A549 (cell line): ENCODE measurements around the gene PXDN.

Source experiments
- EHF ChIP-seq: fragments of 250-450 bp; sonication (Bioruptor Pico); IDR thresholded peaks from 2 replicates; pipeline ENCODE4 v1.5.0; 2020; ENCODE audit warnings: mild to moderate bottlenecking
- FOSL2 ChIP-seq, 2 experiments: fragments of 450-650 bp in 1 of 2; fragments of >200 bp in 1 of 2; sonication (Bioruptor Twin) in 1 of 2; formaldehyde crosslinking; IDR thresholded peaks; 2 replicates each; pipeline versions ENCODE4 v1.5.0 to v1.6.1; 2016 to 2020; ENCODE audit warnings: mild to moderate bottlenecking in 1 of 2, moderate library complexity in 1 of 2
- MAZ ChIP-seq: fragments of 150-350 bp; IDR thresholded peaks from 2 replicates; pipeline ENCODE4 v1.6.1; 2014; ENCODE audit warnings: antibody characterized with exemption, low read depth, low read length, borderline replicate concordance
- MYC ChIP-seq: IDR thresholded peaks from 2 replicates; pipeline ENCODE4 v1.6.1; 2012; ENCODE audit warnings: mild to moderate bottlenecking, inconsistent platforms, low read length, improper control_type of control experiment, borderline replicate concordance
- NR3C1 ChIP-seq: fragments of >200 bp; sonication (Bioruptor Twin); formaldehyde crosslinking; IDR thresholded peaks from 3 replicates; pipeline ENCODE4 v1.6.1; 2017
- POLR2A ChIP-seq: IDR thresholded peaks from 2 replicates; pipeline ENCODE4 v1.6.1; 2012; ENCODE audit warnings: mild to moderate bottlenecking, low read length
- RARB ChIP-seq: fragments of 250-450 bp; sonication (Bioruptor Pico); IDR thresholded peaks from 2 replicates; pipeline ENCODE4 v1.8.0; 2021; ENCODE audit warnings: mild to moderate bottlenecking, moderate library complexity
- RNF2 ChIP-seq: fragments of 200-600 bp; sonication (generic); IDR thresholded peaks from 2 replicates; pipeline ENCODE4 v1.6.1; 2016; ENCODE audit warnings: low read depth, mild to moderate bottlenecking, antibody characterized with exemption, moderate library complexity, borderline replicate concordance
- ZFP36 ChIP-seq: fragments of 450-650 bp; IDR thresholded peaks from 2 replicates; pipeline ENCODE4 v1.6.1; 2014; ENCODE audit warnings: borderline replicate concordance; ENCODE audit not compliant: partially characterized antibody
- TF ChIP-seq, protein P1 (sequence below): fragments of >200 bp; sonication (Bioruptor Twin); formaldehyde crosslinking; IDR thresholded peaks from 3 replicates; pipeline ENCODE4 v1.5.1; 2016
- TF ChIP-seq, protein P2 (sequence below): IDR thresholded peaks from 2 replicates; pipeline ENCODE4 v1.6.1; 2012; ENCODE audit warnings: low read depth, borderline replicate concordance

DNA sequence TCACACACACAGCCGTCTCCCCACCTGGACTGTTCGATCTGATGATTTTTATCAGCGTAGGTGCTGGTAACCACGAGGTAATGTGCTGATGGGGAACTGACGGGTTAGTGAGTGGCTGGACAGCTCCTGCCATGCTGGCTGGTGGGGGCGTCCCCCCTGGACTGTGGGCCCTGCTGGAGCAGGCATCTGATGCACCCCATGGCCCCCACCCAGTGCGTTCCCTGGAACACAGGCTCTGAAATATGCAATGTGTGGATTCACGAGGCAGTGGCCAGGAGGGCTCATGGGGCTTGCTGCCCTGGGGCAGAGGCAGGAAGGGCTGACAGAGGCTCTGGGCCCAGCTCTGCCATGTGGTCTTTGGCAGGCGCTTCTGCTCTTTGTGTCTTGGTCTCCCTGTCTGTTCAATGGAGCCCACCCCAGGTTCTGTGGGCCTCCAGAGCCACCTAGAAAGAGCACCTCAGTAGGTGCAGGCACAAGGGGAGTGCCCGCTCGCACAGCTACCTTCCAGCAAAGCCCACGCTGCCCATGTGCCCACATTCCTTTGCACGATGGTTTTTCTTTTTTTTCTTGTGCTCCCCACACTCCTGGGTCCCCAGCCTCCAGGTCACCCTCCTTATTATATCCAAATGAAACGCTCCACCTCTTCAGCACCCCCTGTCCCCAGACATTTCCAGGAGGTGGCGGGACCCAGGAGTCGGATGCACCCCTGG lies 10.3 kb upstream of the PXDN start:
- TF ChIP-seq, protein P1, sequence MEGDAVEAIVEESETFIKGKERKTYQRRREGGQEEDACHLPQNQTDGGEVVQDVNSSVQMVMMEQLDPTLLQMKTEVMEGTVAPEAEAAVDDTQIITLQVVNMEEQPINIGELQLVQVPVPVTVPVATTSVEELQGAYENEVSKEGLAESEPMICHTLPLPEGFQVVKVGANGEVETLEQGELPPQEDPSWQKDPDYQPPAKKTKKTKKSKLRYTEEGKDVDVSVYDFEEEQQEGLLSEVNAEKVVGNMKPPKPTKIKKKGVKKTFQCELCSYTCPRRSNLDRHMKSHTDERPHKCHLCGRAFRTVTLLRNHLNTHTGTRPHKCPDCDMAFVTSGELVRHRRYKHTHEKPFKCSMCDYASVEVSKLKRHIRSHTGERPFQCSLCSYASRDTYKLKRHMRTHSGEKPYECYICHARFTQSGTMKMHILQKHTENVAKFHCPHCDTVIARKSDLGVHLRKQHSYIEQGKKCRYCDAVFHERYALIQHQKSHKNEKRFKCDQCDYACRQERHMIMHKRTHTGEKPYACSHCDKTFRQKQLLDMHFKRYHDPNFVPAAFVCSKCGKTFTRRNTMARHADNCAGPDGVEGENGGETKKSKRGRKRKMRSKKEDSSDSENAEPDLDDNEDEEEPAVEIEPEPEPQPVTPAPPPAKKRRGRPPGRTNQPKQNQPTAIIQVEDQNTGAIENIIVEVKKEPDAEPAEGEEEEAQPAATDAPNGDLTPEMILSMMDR, result no peak
- TF ChIP-seq MAZ (no peak), RNF2 (no peak), POLR2A (no peak), RARB (CRISPR knock-in tag) (no peak), NR3C1 (no peak), MYC (no peak), EHF (CRISPR knock-in tag) (no peak), ZFP36 (no peak), FOSL2 (IDR thresholded peaks at IDR 0.05) (no peak), FOSL2 (CRISPR knock-in tag; IDR thresholded peaks at IDR 0.05) (no peak)
- TF ChIP-seq, protein P2, sequence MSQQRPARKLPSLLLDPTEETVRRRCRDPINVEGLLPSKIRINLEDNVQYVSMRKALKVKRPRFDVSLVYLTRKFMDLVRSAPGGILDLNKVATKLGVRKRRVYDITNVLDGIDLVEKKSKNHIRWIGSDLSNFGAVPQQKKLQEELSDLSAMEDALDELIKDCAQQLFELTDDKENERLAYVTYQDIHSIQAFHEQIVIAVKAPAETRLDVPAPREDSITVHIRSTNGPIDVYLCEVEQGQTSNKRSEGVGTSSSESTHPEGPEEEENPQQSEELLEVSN, result no peak
